Measurements from ENCODE around the gene RAP1B. TPM values are rescaled to one million over a fixed set of nuclear protein-coding genes. Genes with fewer than 3 reads are reported as not detected.
A peak's percentile ranks its signal among the peaks of the same experiment; 100 is the strongest.
"Not testable (repeated sequence)": the region's sequence is repeated elsewhere in the genome, so short reads cannot be mapped to it uniquely, and the experiment has no call there.

Gene RAP1B
- total RNA-seq, 1 donor from 2014 or later: 193 TPM

DNA sequence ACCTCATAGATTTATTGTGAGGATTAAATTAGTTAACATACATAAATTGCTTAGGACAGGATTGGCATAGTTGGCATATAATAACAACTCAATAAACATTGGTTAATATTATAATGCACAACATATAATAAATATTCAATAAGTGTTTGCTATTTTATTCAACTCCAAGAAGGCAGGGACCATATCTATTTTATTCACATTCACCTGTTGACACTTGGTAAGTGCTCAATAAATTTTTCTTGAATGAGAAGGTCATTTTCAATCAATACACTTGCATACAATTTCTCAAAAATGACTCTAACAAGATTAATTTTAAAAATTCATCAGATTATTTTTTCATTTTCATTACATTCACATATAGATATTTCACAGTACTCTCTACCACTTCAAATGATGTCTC, 63.7 kb downstream of the RAP1B start:
- no peak for ATAC-seq
- H3K36me3 ChIP-seq: no peaks in the 10 kb centered on the region
- no peak overlapping the region for H3K27ac ChIP-seq
- TF ChIP-seq, protein P1, sequence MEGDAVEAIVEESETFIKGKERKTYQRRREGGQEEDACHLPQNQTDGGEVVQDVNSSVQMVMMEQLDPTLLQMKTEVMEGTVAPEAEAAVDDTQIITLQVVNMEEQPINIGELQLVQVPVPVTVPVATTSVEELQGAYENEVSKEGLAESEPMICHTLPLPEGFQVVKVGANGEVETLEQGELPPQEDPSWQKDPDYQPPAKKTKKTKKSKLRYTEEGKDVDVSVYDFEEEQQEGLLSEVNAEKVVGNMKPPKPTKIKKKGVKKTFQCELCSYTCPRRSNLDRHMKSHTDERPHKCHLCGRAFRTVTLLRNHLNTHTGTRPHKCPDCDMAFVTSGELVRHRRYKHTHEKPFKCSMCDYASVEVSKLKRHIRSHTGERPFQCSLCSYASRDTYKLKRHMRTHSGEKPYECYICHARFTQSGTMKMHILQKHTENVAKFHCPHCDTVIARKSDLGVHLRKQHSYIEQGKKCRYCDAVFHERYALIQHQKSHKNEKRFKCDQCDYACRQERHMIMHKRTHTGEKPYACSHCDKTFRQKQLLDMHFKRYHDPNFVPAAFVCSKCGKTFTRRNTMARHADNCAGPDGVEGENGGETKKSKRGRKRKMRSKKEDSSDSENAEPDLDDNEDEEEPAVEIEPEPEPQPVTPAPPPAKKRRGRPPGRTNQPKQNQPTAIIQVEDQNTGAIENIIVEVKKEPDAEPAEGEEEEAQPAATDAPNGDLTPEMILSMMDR (IDR thresholded peaks at IDR 0.05): no peak
- intact Hi-C loops (cut with DNase I): no loop called here
- H3K9me3 ChIP-seq: no peaks in the 10 kb centered on the region
- no peaks in the 10 kb centered on the region for H3K27me3 ChIP-seq (ENCODE audit: low read depth)
- H3K4me3 ChIP-seq: no peak overlapping the region
- DNase-seq: no peak
- no peaks in the 10 kb centered on the region for H3K4me1 ChIP-seq

DNA sequence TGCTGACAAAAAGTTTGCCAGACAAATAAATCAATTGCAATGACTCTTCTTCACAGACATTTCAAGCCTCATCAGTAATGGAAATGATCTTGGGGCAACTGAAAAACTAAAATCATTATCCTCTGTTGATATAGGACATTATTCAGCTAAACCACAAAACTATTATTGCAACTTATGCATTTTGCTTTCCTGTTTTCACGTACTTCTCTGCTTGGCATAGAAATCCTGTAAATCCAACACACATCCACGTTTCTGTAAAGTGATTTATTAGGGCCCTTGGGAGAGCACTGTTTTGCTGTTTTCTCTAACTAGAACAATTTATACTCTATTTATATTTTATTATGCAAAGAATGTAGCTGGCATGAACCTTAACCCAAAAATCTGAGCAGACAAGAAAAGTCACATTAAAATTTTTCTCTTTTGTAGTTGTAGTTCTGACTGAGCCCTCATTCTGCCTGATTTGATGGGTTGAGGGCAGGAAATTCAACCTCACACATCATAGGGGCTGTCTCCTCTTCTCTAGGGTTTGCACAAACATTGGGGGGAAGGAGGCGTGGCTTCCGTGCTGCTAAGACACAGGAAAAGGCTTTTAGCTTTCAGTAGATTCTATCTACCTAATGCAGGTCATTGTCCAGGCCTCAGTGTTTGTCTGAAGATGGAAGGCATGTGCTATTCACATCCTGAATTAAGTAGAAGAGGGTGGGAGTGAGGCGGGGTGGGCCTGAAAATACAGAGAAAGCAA, 64.6 kb downstream of the RAP1B start:
- Histone ChIP-seq H3K4me1 (no peaks in the 10 kb centered on the region), H3K9me3 (no peaks in the 10 kb centered on the region), H3K27ac (peak overlapping the region; percentile 9), H3K36me3 (no peaks in the 10 kb centered on the region), H3K27me3 (ENCODE audit: low read depth) (no peaks in the 10 kb centered on the region), H3K4me3 (no peak overlapping the region)
- intact Hi-C loops (cut with DNase I): no loop called here
- ATAC-seq (peak; percentile 32 to 65), DNase-seq (peak; percentile 54)
- TF ChIP-seq, protein P1 (IDR thresholded peaks at IDR 0.05): no peak

DNA sequence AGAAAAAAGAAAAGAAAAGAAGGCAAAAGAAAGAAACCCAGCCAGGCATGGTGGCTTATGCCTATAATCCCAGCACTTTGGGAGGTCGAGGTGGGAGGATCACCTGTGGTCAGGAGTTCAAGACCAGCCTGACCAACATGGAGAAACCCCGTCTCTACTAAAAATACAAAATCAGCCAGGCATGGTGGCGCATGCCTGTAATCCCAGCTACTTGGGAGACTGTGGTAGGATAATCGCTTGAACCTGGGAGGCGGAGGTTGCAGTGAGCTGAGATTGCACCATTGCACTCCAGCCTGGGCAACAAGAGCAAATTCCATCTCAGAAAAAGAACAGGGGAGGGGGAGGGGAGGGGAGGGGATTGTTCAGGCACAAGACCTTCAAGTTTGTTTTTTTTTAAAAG, 66.2 kb downstream of the RAP1B start:
- ATAC-seq; intact Hi-C loops (cut with DNase I); H3K4me1 ChIP-seq: not testable (repeated sequence)

DNA sequence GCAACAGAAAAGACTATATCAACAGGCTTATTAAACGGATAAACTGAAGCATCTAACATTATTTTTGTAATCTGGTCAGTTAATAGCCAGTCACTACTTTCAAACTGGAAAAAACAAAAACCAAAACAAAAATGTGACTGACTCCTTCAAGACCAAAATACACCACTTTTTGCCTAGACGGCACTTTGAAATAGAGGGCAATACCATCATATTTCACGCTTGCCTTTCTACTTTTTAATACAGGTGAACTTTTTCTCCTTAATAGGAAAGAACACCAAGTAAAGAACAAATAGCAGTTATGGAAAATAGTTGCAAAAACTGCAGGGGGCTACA, 75.5 kb downstream of the RAP1B start:
- ATAC-seq: no peak
- TF ChIP-seq, protein P1 (IDR thresholded peaks at IDR 0.05): no peak
- intact Hi-C loops (cut with DNase I): no loop called here

More for the DNA sequence above, 66.2 kb downstream of the RAP1B start:
- not testable (repeated sequence) for DNase-seq; H3K36me3 ChIP-seq; H3K27ac ChIP-seq; H3K9me3 ChIP-seq; H3K27me3 ChIP-seq (ENCODE audit: low read depth); H3K4me3 ChIP-seq

DNA sequence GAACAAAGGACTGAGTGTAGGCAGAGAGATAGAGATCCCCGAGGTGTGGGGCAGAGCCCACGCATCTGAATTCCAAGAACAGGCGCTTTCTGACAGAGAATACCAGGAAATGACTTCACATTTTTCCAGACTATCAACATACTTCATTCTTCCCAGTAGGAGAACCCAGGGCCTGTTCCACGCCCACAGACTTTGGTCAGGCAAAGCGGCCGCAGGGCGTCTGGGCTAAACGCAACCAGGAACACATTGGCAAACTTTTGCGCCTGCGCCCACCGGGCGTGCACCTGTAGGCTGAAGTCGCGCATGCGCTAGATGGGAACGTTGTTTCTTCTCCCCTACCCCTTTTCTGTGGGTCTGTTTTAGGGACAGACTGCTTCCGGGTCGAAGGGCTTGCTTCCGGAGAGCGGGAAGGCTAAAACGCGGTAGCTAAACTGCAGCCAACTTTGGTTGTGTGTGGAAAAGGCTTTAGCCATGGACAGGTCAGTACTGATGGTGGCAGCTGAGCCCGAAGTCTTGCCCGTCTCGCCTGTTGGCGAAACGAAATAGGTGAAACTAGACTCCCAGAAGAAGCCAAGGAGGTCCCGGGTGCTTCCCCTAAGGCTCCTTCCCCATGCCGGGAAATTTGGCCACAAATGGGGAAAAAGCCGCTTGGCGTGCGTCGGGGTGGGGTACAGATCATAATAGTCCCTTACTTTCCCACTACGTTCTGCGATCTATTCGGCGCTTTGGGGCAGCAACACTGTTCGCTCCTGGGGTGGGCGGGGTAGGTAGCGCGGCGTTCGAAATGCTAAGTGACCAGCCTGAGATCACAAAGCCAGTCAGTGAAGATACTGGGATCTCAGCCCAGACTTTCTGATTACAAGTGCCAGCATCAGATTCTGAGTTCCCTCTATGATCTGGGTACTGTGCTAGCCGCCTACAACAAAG, 76.2 kb downstream of the RAP1B start, which contains the start of gene NUP107:
Gene NUP107 (plus strand): TSS at position 384 of the 927 bp plus-strand sequence. CDS start 88 bp downstream, at position 472.
- TF ChIP-seq, protein P1 (IDR thresholded peaks at IDR 0.05): no peak
- peak within 1 kb of the TSS; percentile 81 for H3K4me3 ChIP-seq

More for the DNA sequence above, 75.5 kb downstream of the RAP1B start:
- peak overlapping the region; percentile 81 for H3K4me3 ChIP-seq
- no peak for DNase-seq
- H3K27me3 ChIP-seq (ENCODE audit: low read depth): no peaks in the 10 kb centered on the region
- peaks cover 12% of the 10 kb centered on the region for H3K36me3 ChIP-seq
- H3K4me1 ChIP-seq: peaks cover 18% of the 10 kb centered on the region
- H3K27ac ChIP-seq: peak overlapping the region; percentile 89
- H3K9me3 ChIP-seq: no peaks in the 10 kb centered on the region

More for the DNA sequence above, 76.2 kb downstream of the RAP1B start, which contains the start of gene NUP107:
- intact Hi-C loops (cut with DNase I): no loop called here
- Histone ChIP-seq H3K4me1 (peaks cover 18% of the 10 kb centered on the region), H3K27ac (peak within 1 kb of the TSS; percentile 89), H3K27me3 (ENCODE audit: low read depth) (no peaks in the 10 kb centered on the region), H3K9me3 (no peaks in the 10 kb centered on the region), H3K36me3 (peaks cover 18% of the 10 kb centered on the region)
- DNase-seq: peak; percentile 100
- peak; percentile 98 to 99 for ATAC-seq
